A673 (cell line): ENCODE measurements around the gene RPL29.

Experiments used
- EZH2 ChIP-seq: fragments of 200-600 bp; sonication (generic); IDR thresholded peaks from 2 replicates; pipeline ENCODE4 v1.6.1; 2017; ENCODE audit warnings: borderline replicate concordance, low read depth, mild to moderate bottlenecking, mixed read lengths, antibody characterized with exemption, low read length; ENCODE audit not compliant: poor library complexity, severe bottlenecking
- TF ChIP-seq, protein P1 (sequence below): fragments of 300-800, 200-600 bp; sonication (generic); conservative IDR thresholded peaks from 2 replicates; pipeline ENCODE4 v1.5.1; 2017; ENCODE audit warnings: low read depth, mild to moderate bottlenecking, antibody characterized with exemption, low read length, moderate library complexity, mixed read lengths

DNA sequence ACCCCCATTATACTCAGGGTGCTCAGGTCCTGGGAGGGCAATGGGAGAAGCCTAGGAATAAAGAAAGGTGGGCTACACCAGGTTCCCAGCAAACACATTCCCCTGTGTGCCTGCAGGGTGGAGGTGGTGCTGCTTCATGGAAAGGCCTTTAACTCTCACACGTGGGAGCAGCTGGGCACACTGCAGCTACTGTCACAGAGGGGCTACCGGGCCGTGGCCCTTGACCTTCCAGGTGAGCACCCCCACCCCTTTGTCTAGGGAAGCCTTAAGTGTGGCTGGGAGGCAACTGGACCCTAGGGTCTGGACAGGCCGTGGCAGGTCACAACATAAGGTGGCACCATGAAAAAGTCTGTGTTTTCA, 17.6 kb downstream of the RPL29 start:
- TF ChIP-seq, protein P1, sequence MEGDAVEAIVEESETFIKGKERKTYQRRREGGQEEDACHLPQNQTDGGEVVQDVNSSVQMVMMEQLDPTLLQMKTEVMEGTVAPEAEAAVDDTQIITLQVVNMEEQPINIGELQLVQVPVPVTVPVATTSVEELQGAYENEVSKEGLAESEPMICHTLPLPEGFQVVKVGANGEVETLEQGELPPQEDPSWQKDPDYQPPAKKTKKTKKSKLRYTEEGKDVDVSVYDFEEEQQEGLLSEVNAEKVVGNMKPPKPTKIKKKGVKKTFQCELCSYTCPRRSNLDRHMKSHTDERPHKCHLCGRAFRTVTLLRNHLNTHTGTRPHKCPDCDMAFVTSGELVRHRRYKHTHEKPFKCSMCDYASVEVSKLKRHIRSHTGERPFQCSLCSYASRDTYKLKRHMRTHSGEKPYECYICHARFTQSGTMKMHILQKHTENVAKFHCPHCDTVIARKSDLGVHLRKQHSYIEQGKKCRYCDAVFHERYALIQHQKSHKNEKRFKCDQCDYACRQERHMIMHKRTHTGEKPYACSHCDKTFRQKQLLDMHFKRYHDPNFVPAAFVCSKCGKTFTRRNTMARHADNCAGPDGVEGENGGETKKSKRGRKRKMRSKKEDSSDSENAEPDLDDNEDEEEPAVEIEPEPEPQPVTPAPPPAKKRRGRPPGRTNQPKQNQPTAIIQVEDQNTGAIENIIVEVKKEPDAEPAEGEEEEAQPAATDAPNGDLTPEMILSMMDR = no peak
- TF ChIP-seq EZH2 = no peak
